NCI-H2227 (cell line): ENCODE measurements around the gene KRTAP19-1.
"Not testable (repeated sequence)": the region's sequence is repeated elsewhere in the genome, so short reads cannot be mapped to it uniquely, and the experiment has no call there.

Experiments used
- DNase-seq: peaks from one replicate; lab custom pipeline; 2025; ENCODE audit not compliant: unreplicated experiment; lab: John Stamatoyannopoulos, UW

Gene KRTAP19-1

GRCh38 chr21:30480145-30480544 lies at the start of gene KRTAP19-1:
Gene KRTAP19-1, minus strand, starts transcription at chr21:30480367. Its CDS starts 50 bp downstream, at chr21:30480317.
- DNase-seq = no peak

- no peak for DNase-seq
Measured at GRCh38 chr21:30518876-30519275, 38.7 kb upstream of the KRTAP19-1 start.

DNA sequence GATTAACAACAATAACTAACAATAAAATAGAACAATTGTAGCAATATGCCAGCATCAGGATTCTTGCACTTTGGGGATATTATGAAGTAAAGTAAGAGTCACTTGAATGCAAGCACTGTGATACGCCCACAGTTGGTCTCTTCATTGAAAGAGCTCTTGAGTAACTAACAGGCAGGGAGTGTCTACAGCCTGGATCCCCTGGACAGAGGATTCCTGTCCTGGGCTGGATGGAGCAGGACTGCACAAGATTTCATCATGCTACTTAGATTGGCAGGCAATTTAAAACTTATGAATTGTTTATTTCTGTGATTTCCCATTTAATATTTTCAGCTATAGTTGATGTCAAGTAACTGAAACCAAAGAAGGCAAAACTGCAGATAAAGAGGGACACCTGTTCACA lies 35.5 kb upstream of the KRTAP19-1 start:
- no peak for DNase-seq

DNA sequence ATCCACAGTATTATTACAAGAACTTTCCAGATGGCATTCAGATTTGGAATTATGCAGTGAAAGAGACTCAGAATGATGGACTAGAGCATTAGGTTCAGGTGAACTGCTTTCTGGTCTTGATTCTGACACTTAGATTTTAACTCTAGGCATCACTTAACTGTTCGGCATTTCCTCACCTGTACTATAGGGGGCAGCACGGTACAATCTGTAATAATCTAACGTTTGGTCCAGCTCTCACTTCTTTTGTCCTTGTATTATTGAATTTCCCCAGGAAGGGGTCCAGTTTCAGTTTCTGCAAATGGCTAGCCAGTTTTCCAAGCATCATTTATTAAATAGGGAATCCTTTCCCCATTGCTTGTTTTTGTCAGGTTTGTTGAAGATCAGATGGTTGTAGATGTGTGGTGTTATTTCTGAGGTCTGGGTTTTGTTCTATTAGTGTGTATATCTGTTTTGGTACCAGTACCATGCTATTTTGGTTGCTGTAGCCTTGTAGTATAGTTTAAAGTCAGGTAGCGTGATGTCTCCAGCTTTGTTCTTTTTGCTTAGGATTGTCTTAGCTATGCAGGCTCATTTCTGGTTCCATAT lies 25.5 kb upstream of the KRTAP19-1 start:
- DNase-seq = not testable (repeated sequence)

DNA sequence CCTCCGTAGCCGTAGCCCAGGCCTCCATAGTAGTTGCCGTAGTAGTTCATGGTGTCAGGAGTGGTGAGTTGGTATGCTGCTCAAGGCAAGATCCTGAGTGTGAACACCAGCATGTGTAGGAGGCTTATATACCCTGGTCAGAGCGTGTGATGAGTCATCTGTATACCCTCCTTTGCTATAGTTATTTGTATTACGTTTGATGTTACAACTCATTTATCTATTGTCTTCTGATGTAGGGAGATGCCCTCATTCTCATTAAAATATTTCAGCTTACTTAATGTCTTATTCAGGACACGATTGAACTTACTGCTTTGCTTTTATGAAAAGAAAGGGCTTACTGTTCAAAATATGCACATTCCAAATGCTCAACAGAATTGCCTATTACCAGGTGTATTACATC lies 21.9 kb upstream of the KRTAP19-1 start, which contains the start of gene KRTAP19-5:
Gene KRTAP19-5 (minus strand): TSS at position 101 of the 400 bp plus-strand sequence. CDS start 51 bp downstream, at position 50.
- DNase-seq = no peak

DNA sequence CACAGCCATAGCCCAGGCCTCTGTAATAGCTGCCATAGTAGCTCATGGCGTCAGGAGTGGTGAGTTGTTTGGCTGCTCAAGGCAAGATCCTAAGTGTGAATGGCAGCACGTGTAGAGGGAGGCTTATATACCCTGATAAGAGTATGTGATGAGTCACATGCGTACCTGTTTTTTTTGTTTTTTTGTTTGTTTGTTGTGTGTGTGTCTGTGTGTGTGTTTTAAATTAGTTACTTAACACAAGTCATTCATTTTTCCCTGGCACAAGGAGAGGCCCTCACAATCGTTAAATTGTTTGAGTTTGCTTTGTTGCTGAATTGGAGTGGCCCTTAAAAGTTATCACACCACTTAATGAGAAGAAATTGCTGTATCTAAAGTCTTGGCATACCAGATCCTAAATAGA lies 16.9 kb upstream of the KRTAP19-1 start, which contains the start of gene KRTAP19-4:
Gene KRTAP19-4 (minus strand): TSS at position 101 of the 400 bp plus-strand sequence. CDS start 55 bp downstream, at position 46.
- no peak for DNase-seq

GRCh38 chr21:30491963-30492428 lies 11.8 kb upstream of the KRTAP19-1 start, which contains the start of gene KRTAP19-3:
Gene KRTAP19-3, minus strand, starts transcription at chr21:30492013. Its CDS starts 56 bp downstream, at chr21:30491957.
- no peak for DNase-seq

DNA sequence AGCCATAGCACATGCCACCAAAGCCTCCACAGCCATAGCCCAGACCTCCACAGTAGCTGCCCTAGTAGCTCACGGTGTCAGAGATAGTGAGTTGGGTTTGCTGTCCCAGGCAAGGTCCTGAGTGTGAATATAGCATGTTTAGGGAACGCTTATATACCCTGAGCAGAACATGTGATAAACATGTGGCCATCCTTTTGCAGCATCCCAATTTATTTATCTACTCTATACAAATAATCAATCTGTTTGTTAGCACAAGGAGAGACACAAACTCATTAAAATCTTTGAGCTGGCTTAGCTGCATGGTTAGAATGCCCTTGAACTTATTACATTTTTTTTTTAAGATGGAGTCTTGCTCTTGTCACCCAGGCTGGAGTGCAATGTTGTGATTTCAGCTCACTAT lies 7.2 kb upstream of the KRTAP19-1 start, which contains the start of gene KRTAP19-2:
Gene KRTAP19-2 (minus strand): TSS at position 101 of the 400 bp plus-strand sequence. CDS start 88 bp downstream, at position 13.
- no peak for DNase-seq

DNA sequence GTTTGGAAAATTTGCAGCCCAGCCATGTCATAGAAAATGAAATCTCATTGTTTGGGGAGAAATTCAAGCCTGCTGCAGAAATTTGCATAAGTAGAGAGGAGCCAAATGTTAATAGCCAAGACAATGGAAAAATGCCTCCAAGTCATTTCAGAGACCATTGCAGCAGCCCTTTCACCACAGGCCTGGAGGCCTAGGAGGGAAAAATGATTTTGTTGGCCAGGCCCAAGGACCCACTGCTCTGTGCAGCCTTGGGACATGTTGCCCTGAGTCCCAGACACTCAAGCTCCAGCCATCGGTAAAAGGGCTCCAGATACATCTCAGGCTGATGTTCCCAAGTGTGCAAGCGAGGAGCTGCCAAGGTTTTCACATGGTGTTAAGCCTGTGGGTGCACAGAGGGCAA lies 6.0 kb upstream of the KRTAP19-1 start:
- no peak for DNase-seq

DNA sequence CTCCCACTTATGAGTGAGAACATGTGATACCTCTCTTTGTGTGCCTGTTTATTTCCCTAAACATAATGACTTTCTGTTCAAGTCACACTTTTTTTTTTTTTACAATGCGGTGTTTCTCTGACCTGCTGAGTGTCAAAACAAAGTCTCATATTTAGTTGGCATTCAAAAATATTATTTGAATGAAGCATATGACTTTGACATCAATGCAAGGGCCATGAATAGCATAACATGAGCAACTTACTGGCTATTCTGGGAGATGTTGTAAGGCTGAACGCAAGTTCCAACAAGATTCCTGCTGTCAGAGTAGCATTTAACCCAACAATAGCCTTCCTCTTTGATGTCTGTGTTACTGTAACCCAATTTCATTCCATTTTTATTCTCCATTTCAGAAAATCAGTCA lies 2.0 kb upstream of the KRTAP19-1 start:
- no peak for DNase-seq

DNA sequence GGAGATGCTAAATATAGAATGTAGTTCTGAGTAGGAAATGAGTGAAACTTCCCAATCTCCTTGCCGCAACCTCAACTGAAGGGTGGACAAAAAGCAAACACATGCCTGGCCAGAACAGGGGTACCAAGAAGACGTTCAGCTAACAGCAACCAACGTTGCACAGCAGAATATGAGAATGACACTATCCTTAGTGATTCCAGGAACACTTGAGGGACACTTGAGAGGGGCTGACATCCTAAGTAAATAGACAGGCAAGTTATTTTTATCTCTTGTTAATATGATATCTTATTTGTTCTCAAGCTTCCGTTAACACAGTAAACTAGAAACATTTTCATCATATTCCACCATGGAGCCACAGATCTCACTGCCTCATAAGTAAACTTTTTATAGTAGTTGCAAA lies 908 bp downstream of the KRTAP19-1 start:
- DNase-seq = no peak

- no peak for DNase-seq
Measured at GRCh38 chr21:30478004-30478403, 2.2 kb downstream of the KRTAP19-1 start.

DNA sequence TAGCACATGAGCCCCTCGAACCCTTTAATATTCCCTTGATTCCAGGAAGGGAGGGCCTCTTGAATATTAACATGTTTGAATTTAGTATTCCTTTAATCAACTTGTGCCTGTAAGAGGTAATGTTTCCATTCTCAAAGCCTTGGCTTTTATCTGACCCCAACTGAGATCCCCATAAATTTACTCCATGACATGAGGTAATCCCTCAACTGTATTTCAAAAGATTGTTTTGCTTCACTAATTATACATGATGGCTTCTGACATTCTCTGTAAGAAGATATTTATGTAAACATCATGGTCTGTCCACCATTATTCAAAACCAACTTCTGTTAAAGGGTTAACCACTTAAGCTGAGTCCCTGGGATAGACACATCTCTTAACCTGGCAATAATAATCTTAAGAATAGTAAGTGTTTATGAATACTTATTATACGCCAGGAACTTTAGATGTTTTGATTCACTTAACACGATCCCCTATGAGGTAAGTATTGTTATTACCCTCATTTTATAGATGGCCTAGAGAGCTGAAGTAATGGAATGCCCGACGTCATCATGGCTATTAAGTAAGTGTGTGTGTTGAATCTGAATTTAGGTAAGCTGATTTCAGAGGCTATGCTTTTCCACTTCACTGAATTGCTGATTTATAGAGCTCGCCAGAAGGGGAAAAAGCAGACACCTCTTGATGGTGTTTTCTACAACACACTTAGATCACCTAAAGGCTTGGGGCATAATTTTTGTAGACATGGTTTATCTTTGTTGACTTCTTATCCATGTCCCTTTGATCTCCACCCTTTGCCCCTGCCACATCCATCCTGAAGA lies 11.1 kb downstream of the KRTAP19-1 start:
- DNase-seq = no peak

DNA sequence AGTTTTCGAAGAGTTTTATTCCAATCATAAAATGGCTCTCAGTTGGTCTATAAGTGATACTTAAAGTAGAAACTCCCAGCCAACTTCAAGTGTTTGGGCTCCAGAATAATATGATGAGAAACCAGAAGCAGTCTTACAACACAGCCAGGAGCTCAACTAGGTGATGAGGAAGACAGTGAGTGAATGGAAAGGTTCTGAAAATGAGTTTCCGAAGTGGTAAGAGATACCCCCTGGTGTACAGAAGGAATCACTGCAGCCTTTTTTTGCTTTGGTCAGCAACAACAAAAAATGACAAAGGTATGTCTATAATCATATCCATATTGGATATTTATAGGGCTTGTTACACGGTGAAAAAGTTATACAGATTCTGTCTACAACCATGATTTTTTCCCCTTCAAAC lies 16.5 kb downstream of the KRTAP19-1 start:
- DNase-seq = no peak

DNA sequence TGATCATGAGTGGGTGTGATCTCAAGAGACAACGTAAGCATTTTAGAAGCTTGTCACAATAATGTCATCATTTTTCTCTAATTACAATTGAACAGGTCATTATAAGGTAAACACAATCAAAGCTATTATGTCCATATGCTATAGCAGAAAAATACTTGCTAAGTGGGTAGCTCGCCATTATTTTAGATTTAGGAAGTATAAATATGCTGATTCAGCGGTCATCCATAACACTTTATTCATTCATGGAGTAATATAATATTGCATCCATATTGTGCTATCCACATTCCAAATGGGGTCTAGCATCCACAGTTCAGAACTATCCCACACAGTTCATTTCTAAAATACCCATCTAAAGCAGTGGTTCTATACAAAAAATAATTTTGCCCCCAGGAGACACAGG lies 31.7 kb downstream of the KRTAP19-1 start:
- no peak for DNase-seq

- no peak for DNase-seq
Measured at GRCh38 chr21:30447056-30447455, 33.1 kb downstream of the KRTAP19-1 start.

- DNase-seq = no peak
Measured at GRCh38 chr21:30444204-30444603, 36.0 kb downstream of the KRTAP19-1 start.

GRCh38 chr21:30443226-30443625 lies 36.9 kb downstream of the KRTAP19-1 start:
- DNase-seq = no peak

GRCh38 chr21:30439975-30440374 lies 40.2 kb downstream of the KRTAP19-1 start, which contains the start of gene KRTAP15-1:
Gene KRTAP15-1, plus strand, starts transcription at chr21:30440275. Its CDS starts 53 bp downstream, at chr21:30440328.
- DNase-seq = no peak

- no peak for DNase-seq
Measured at GRCh38 chr21:30437010-30437565, 43.1 kb downstream of the KRTAP19-1 start.

- no peak for DNase-seq
Measured at GRCh38 chr21:30434033-30434631, 46.0 kb downstream of the KRTAP19-1 start.
